Muscle of leg (tissue), 11 donors: Measurements from ENCODE around the gene GTPBP2. TPM values are rescaled to one million over a fixed set of nuclear protein-coding genes. Genes with fewer than 3 reads are reported as not detected.
A peak's percentile ranks its signal among the peaks of the same experiment; 100 is the strongest.
"Not testable (repeated sequence)": the region's sequence is repeated elsewhere in the genome, so short reads cannot be mapped to it uniquely, and the experiment has no call there.

Source experiments
- DNase-seq: peaks from one replicate; pipeline ENCODE4 v3.0.0; 2013
- H3K27ac ChIP-seq: one replicate; pipeline ENCODE4 v1.5.1; 2013; ENCODE audit warnings: mild to moderate bottlenecking, low read length, control low read depth
- H3K27me3 ChIP-seq: one replicate; pipeline ENCODE4 v1.6.1; 2013; ENCODE audit warnings: low read length; ENCODE audit not compliant: control insufficient read depth, insufficient read depth
- H3K36me3 ChIP-seq: one replicate; pipeline ENCODE4 v1.6.1; 2013; ENCODE audit warnings: low read length; ENCODE audit not compliant: control insufficient read depth, insufficient read depth
- H3K4me1 ChIP-seq: one replicate; pipeline ENCODE4 v1.6.1; 2013; ENCODE audit warnings: low read length; ENCODE audit not compliant: control insufficient read depth, insufficient read depth
- H3K4me3 ChIP-seq: one replicate; pipeline ENCODE4 v1.5.1; 2013; ENCODE audit warnings: low read length, control low read depth
- H3K9me3 ChIP-seq: replicated peaks from 2 replicates; pipeline ENCODE4 v1.6.1; 2013; ENCODE audit warnings: low read depth, low read length; ENCODE audit not compliant: control insufficient read depth
- WGBS: methylation state at CpG from one replicate; pipeline ENCODE4 v1.1.5; 2013; ENCODE audit warnings: missing lambda C conversion rate; ENCODE audit not compliant: insufficient coverage; 5-methylcytosine and 5-hydroxymethylcytosine counted together
- polyA plus RNA-seq, 8 donors: library from polyadenylated mRNA; unstranded; fragments of 120-200 nt; gene quantifications; one replicate each; pipeline versions ENCODE4 v1.2.1 to v1.2.3, GENCODE V29; 2013; ENCODE audit warnings: inconsistent platforms in 1 of 8, low replicate concordance in 1 of 8; ENCODE audit not compliant: insufficient read length in 8 of 8, insufficient read depth in 1 of 8
- total RNA-seq: library from RNA; stranded (reverse); fragments of 120-200 nt; gene quantifications from one replicate; pipeline ENCODE4 v1.2.4, GENCODE V29; 2013

GTPBP2 gene
- total and polyA plus RNA-seq, 9 donors = 31.2 to 44.8 (median 37.0) TPM

DNA sequence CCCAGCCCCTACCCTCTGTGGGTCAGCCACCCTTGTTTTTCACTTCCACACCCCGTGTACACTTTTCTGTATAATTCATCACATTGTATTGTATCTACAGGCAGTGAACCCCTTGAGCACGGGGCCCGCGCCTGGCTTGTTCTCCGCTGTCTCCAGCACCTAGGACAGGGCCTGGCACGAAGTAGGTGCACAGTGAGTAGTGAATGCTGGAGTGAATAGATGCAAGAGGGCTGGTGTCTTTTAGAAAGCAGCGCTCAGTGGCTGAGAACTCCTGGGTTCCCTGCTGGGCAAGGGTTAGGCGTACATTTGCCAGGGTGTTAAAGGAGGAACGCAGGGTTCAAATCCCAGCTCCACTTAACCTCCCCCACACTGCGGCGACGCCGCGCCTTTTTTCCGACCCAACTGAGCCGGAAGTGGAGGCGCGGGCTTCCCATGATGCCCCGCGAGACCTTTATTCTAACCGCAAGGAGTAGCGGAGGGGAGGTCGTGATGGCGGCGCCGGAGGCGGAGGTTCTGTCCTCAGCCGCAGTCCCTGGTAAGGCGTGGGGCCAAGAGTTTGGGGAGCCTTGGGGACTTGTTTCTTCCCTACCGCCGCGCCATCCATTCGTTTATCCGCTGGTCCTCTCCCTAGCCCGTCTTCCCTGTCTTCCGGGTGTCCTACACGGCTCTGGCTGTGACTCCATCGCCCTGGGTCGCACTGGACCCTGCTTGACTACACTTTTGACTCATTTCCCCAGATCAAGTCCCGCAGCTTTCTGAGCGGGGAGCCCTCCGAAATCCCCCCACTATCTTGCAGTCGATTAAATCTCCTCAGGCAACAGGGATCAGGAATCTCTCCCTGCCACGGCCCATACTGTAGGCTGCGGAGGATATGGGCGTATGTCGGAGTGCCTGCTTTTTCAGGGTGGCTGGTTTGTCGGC is 6.6 kb upstream of the GTPBP2 start, which contains the start of gene MAD2L1BP:
TSS of gene MAD2L1BP (plus strand) at position 454 of the 921 bp plus-strand sequence. CDS start at position 490, 36 bp downstream.
- WGBS = 0% methylated on average over 19 of the region's 48 CpGs
- peak; percentile 94 for DNase-seq
- peaks cover 20% of the 10 kb centered on the region for H3K4me1 ChIP-seq

GRCh38 chr6:43634702-43635303 is 5.7 kb upstream of the GTPBP2 start:
- Histone ChIP-seq H3K27me3 (no peaks in the 10 kb centered on the region), H3K4me3 (no peak overlapping the region), H3K4me1 (peaks cover 26% of the 10 kb centered on the region), H3K27ac (no peak overlapping the region), H3K9me3 (no peaks in the 10 kb centered on the region), H3K36me3 (peaks cover 14% of the 10 kb centered on the region)
- 62% methylated on average over 8 of the region's 9 CpGs for WGBS
- DNase-seq = no peak

More for the DNA sequence above, 6.6 kb upstream of the GTPBP2 start, which contains the start of gene MAD2L1BP:
- Histone ChIP-seq H3K4me3 (peak within 1 kb of the TSS; percentile 86), H3K9me3 (no peaks in the 10 kb centered on the region), H3K27ac (peak within 1 kb of the TSS; percentile 87), H3K27me3 (no peaks in the 10 kb centered on the region), H3K36me3 (peaks cover 22% of the 10 kb centered on the region)

DNA sequence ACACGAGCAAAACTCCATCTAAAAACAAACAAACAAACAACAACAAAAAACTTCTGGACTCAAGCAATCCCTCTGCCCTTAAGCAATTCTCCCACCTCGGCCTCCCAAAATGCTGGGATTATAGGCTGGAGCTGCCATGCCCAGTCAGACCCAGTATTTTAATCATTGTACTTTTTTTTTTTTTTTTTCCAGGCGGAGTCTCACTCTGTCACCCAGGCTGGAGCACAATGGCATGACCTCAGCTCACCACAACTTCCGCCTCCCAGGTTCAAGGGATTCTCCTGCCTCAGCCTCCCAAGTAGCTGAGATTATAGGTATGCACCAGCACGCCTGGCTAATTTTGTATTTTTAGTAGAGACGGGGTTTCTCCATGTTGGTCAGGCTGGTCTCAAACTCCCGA is 3.9 kb upstream of the GTPBP2 start:
- H3K27me3 ChIP-seq, H3K27ac ChIP-seq, H3K4me3 ChIP-seq, H3K9me3 ChIP-seq, DNase-seq, H3K36me3 ChIP-seq: not testable (repeated sequence)
- H3K4me1 ChIP-seq = peaks cover 35% of the 10 kb centered on the region
- WGBS = 80% methylated on average over 3 of the region's 7 CpGs

DNA sequence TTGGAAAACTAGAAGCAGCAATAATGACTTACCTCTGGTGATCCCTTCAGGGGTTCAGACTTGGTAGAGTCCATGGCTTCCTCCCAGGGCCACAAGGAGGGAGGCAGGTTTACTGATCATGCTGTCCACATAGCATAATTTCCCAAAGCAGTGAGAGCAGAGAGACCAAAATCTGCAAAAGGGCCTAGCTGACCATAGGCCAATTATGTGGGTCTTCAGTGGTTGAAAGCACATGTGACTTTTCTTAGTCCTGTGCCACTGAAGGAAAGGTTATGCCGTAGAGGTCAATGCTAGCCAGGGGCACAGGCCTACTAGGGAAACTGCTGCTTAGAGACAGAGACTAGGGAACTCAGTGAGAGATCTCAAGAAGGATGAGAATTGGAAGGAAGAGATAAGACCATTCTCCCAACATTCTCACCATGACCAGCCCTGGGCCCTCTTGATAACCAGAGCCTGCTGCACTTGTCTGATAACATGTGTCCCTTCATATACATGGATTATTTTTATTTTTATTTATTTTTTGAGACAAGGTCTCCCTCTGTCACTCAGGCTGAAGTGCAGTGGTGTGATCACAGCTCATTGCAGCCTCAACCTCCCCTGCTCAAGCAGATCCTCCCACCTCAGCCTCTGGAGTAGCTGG is 2.0 kb upstream of the GTPBP2 start:
- peak overlapping the region; percentile 100 for H3K27ac ChIP-seq
- H3K4me1 ChIP-seq = peaks cover 39% of the 10 kb centered on the region
- H3K36me3 ChIP-seq = peaks cover 11% of the 10 kb centered on the region
- H3K9me3 ChIP-seq = no peaks in the 10 kb centered on the region
- no peak overlapping the region for H3K4me3 ChIP-seq
- WGBS = no CpG with 5 or more reads among the region's 1 CpG
- no peak for DNase-seq
- H3K27me3 ChIP-seq = no peaks in the 10 kb centered on the region

DNA sequence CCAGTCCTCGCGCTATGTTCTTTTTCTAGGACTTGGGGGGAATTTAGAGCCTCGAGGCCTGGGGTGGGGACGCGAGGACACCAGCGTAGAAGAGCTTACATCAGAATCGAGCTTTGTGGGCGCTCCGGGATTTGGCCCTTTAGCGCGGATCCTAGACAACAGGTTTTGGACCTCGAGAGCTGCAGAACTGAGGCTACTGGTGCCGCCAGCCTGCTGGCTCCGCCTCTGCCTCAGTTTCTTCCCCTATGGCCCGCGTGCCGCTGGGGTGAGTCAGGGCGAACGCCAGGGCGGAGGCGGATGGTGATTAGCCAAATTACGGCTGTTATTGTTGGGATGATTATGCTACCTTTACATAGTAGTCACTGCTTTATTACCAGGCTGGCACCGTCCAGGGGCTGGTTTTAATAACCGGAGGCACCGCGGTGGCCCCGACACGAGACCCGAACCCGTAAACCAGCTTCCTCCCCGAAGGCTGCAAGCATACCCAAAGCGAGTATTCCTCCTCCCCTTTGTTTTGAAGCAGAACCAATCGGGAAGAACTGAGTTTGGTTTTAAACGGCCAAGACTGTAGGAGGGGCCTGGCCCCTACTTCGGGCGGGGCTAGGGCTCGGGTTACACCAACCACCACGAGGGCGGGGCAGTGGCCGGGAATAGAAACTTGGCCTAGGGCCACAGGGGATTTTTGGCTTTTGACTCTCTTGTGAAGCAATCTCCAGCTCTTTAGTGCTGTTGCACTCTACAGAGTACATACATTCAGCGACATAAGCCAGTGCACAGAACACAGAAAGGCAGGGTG is 639 bp upstream of the GTPBP2 start:
- DNase-seq = peak; percentile 100

GRCh38 chr6:43628393-43629103 is 516 bp downstream of the GTPBP2 start:
- H3K4me3 ChIP-seq = peak overlapping the region; percentile 93

More for the DNA sequence above, 639 bp upstream of the GTPBP2 start:
- Histone ChIP-seq H3K4me1 (peaks cover 33% of the 10 kb centered on the region), H3K4me3 (peak overlapping the region; percentile 94), H3K9me3 (no peaks in the 10 kb centered on the region), H3K36me3 (peaks cover 25% of the 10 kb centered on the region), H3K27ac (peak overlapping the region; percentile 100), H3K27me3 (no peaks in the 10 kb centered on the region)
- under 1% methylated on average over 20 of the region's 41 CpGs for WGBS

GRCh38 chr6:43627008-43627825 is 1.8 kb downstream of the GTPBP2 start:
- 45% methylated on average over 3 of the region's 5 CpGs for WGBS
- Histone ChIP-seq H3K36me3 (peaks cover 49% of the 10 kb centered on the region), H3K27ac (peak overlapping the region; percentile 87), H3K4me1 (peaks cover 33% of the 10 kb centered on the region), H3K9me3 (no peaks in the 10 kb centered on the region), H3K4me3 (no peak overlapping the region), H3K27me3 (no peaks in the 10 kb centered on the region)
- DNase-seq = peak; percentile 91

More at GRCh38 chr6:43628393-43629103, 516 bp downstream of the GTPBP2 start:
- DNase-seq = peak; percentile 75
- peaks cover 33% of the 10 kb centered on the region for H3K4me1 ChIP-seq
- no peaks in the 10 kb centered on the region for H3K9me3 ChIP-seq
- WGBS = 0% methylated on average over 6 of the region's 25 CpGs
- H3K27ac ChIP-seq = peak overlapping the region; percentile 96
- no peaks in the 10 kb centered on the region for H3K27me3 ChIP-seq
- peaks cover 36% of the 10 kb centered on the region for H3K36me3 ChIP-seq

DNA sequence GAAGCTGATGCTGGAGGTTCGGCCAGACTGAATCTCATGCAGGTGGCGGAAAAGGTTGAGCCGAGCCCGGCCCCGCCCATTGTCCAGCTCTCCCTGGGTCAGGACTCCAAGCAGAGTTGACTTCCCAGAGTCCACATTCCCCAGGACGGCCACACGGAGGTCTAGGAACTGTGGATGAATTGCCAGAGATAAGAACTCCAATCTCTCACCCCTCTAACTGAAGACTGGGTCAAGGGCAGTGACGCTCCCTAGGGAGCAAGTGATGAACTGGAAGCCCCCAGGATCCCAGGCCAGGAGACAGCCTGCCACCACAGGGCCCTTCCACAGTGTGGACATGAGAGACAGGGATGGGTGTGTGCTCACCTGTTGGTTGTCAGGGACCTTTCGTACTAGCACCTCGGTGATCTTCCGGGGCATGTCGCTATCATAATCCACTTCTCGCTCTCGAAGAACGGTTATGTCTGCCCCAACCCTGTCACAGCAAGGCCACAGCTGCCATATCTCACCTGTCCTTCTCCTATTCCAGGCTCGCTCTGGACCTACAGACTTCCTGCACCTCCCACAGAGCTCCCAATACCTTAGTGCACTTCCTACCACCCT is 3.6 kb downstream of the GTPBP2 start:
- Histone ChIP-seq H3K27me3 (no peaks in the 10 kb centered on the region), H3K27ac (no peak overlapping the region), H3K9me3 (no peaks in the 10 kb centered on the region), H3K36me3 (peaks cover 67% of the 10 kb centered on the region), H3K4me1 (peaks cover 28% of the 10 kb centered on the region), H3K4me3 (no peak overlapping the region)
- no peak for DNase-seq
- WGBS = 97% methylated on average over 10 of the region's 16 CpGs
